Measurements from ENCODE around the gene E2F1.
"Not testable (repeated sequence)": the region's sequence is repeated elsewhere in the genome, so short reads cannot be mapped to it uniquely, and the experiment has no call there.

E2F1 gene

GRCh38 chr20:33635341-33635740, 50.8 kb downstream of the E2F1 start:
- DNase-seq: no peak

- DNase-seq: not testable (repeated sequence)
These were observed 54.3 kb downstream of the E2F1 start for GRCh38 chr20:33631910-33632309.

DNA sequence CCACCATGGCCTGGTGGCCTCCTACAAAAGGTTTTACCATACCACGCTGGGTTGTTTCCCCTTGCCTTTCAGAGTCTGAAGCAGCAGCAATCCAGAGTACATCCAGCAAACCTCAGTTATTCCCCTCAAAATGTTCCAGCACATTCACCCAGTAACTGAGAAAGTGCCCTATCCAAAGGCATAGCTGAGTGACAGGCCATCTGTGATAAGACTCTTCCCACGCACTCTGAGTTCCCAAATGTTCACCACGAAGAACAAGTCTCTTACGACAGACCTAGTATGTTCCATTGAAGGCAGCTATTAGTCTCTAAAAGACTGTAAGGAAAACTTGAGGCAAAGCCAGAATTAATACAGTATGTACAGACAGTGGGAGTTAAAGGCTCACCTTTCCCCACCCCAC, 55.7 kb downstream of the E2F1 start:
- no peak for DNase-seq

DNA sequence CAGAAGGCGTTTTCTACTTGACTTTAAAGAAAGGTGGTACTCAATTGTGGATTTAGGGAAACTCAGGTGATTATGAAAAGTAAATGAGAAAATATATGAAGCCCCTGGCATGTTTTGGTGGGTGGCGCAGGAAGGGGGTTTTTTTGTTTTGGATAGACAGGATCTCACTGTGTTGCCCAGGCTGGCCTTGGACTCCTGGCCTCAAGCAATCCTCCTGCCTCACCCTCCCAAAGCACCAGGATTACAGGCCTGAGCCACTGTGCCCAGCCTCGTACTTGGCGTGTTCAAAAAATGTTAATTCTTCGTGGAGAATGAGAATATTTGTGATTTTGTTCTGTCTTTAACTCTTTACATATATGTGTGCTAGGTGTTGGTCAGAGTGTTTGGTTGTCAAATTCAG, 56.2 kb downstream of the E2F1 start:
- no peak for DNase-seq

DNA sequence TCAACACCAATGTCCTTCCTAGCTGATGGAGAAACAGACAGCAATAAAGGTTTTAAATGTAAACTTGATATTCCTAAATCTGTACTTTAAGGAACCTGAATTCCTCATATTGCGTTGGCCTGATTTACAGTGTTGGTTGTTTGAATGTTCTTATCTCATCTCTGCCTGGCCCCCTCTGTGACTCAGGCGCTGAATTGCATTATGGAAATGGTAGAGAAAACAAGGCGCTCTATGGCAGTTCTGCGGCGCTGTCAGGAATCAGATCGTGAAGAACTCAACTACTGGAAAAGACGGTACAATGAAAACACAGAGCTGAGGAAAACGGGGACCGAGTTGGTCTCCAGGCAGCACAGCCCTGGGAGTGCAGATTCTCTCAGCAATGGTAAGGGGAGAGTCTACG, 56.7 kb downstream of the E2F1 start:
- no peak for DNase-seq

GRCh38 chr20:33627577-33628216, 58.5 kb downstream of the E2F1 start:
- no peak for DNase-seq

- no peak for DNase-seq
These were observed 60.0 kb downstream of the E2F1 start for GRCh38 chr20:33626190-33626589.

All from DMS153 (cell line).